K562 (cell line): ENCODE results near the gene NTRK1. TPM values are rescaled to one million over a fixed set of nuclear protein-coding genes. Genes with fewer than 3 reads are reported as not detected.

Experiments
- BACH1 ChIP-seq: fragments of 200-800 bp; sonication (Bioruptor generic); IDR thresholded peaks from 2 replicates; pipeline ENCODE4 v1.6.1; 2016; ENCODE audit warnings: missing genetic modification characterization, missing compliant biosample characterization
- CREBBP ChIP-seq: IDR thresholded peaks from one replicate; pipeline ENCODE4 v1.6.1; 2012; ENCODE audit warnings: low read depth, mild to moderate bottlenecking, control low read depth, inconsistent platforms, low read length
- ELF4 ChIP-seq: fragments of 450-650 bp; formaldehyde crosslinking; IDR thresholded peaks from 2 replicates; pipeline ENCODE4 v1.4.0; 2022; ENCODE audit warnings: missing genetic modification characterization
- ILK ChIP-seq: fragments of 450-650 bp; IDR thresholded peaks from 2 replicates; pipeline ENCODE4 v1.6.1; 2016; ENCODE audit warnings: missing genetic modification characterization, low read depth, mild to moderate bottlenecking, missing compliant biosample characterization, moderate library complexity, borderline replicate concordance
- KDM2B ChIP-seq: fragments of 250-450 bp; sonication (Bioruptor Pico); IDR thresholded peaks from 2 replicates; pipeline ENCODE4 v1.8.0; 2021; ENCODE audit warnings: mild to moderate bottlenecking, moderate library complexity
- KLF16 ChIP-seq: IDR thresholded peaks from 2 replicates; pipeline ENCODE4 v1.6.1; 2016; ENCODE audit warnings: antibody characterized with exemption
- MCM3 ChIP-seq: fragments of 450-650 bp; IDR thresholded peaks from 2 replicates; pipeline ENCODE4 v1.6.1; 2016
- NR2C1 ChIP-seq, 2 experiments: fragments of 450-650 bp; IDR thresholded peaks; 2 replicates each; pipeline ENCODE4 v1.6.1; 2017; ENCODE audit warnings: mild to moderate bottlenecking in 2 of 2, antibody characterized with exemption in 1 of 2, inconsistent platforms in 1 of 2, missing compliant biosample characterization in 1 of 2, missing genetic modification characterization in 1 of 2
- PTTG1 ChIP-seq: fragments of 450-650 bp; IDR thresholded peaks from 2 replicates; pipeline ENCODE4 v1.6.1; 2016; ENCODE audit warnings: low read depth, mild to moderate bottlenecking, missing genetic modification characterization, missing compliant biosample characterization
- SAFB2 ChIP-seq: fragments of 200-400 bp; formaldehyde crosslinking; IDR thresholded peaks from 2 replicates; pipeline ENCODE4 v1.6.1; 2018; ENCODE audit warnings: borderline replicate concordance, low read length, low read depth, moderate library complexity; ENCODE audit not compliant: severe bottlenecking
- XRCC4 ChIP-seq: IDR thresholded peaks from one replicate; pipeline ENCODE4 v1.6.1; 2011; ENCODE audit not compliant: insufficient read depth, insufficient read length; ENCODE audit errors: extremely low read depth
- ZNF133 ChIP-seq: fragments of 250-450 bp; sonication (Bioruptor Pico); IDR thresholded peaks from 2 replicates; pipeline ENCODE4 v1.4.0; 2020; ENCODE audit warnings: mild to moderate bottlenecking
- ZNF324 ChIP-seq: fragments of 250-450 bp; sonication (Bioruptor Pico); IDR thresholded peaks from 2 replicates; pipeline ENCODE4 v1.4.0; 2020; ENCODE audit warnings: mild to moderate bottlenecking
- ZNF408 ChIP-seq: fragments of 250-450 bp; sonication (Bioruptor Pico); IDR thresholded peaks from 2 replicates; pipeline ENCODE4 v1.4.0; 2020; ENCODE audit warnings: low read depth, mild to moderate bottlenecking, moderate library complexity
- ZNF589 ChIP-seq: fragments of 200-800 bp; sonication (Bioruptor generic); IDR thresholded peaks from 2 replicates; pipeline ENCODE4 v1.6.1; 2016; ENCODE audit warnings: low read depth, missing genetic modification characterization, missing compliant biosample characterization
- polyA plus RNA-seq, 8 experiments: library from polyadenylated mRNA; depleted of rRNA in 4 of 8; stranded (reverse) in 5 of 8; unstranded in 3 of 8; fragments of >200 nt; fragmentation: Nextera tagmentation in 2 of 8; fragmentation: Illumina TruSeq in 1 of 8; extraction: Ambion mirVana in 2 of 8; extraction: Trizol in 1 of 8; gene quantifications; 2 replicates each; pipeline versions ENCODE4 v1.2.1 to v1.2.3, GENCODE V29; 2011 to 2014; ENCODE audit warnings: inconsistent platforms in 1 of 8, missing spikeins in 1 of 8
- total RNA-seq, 7 experiments: library from RNA; depleted of rRNA in 6 of 7; stranded (reverse); fragments of >200 nt in 6 of 7; fragmentation: Illumina TruSeq in 2 of 7; extraction: Trizol in 2 of 7; gene quantifications; 2 replicates each; pipeline versions ENCODE4 v1.2.1 to v1.2.3, GENCODE V29; 2011 to 2021; ENCODE audit warnings: low replicate concordance in 1 of 7
- TF ChIP-seq, protein P1 (sequence below): fragments of 250-450 bp; sonication (Bioruptor Pico); IDR thresholded peaks from 2 replicates; pipeline ENCODE4 v1.4.0; 2020; ENCODE audit warnings: mild to moderate bottlenecking, moderate library complexity
- TF ChIP-seq, protein P2 (sequence below): fragments of 450-650 bp; IDR thresholded peaks from 2 replicates; pipeline ENCODE4 v1.6.1; 2016; ENCODE audit warnings: borderline replicate concordance
- TF ChIP-seq, protein P3 (sequence below), 2 experiments: fragments of 450-650 bp; IDR thresholded peaks; 2 replicates each; pipeline ENCODE4 v1.6.1; 2016
- TF ChIP-seq, protein P4 (sequence below), 2 experiments: fragments of 450-650 bp; conservative IDR thresholded peaks; 2 replicates each; pipeline ENCODE4 v1.6.1; 2017; ENCODE audit warnings: mild to moderate bottlenecking in 2 of 2, moderate library complexity in 2 of 2

NTRK1 gene
- total and polyA plus RNA-seq, 9 of the 15 experiments (the other 6 are each of a cell fraction or from before 2014, with no cell fraction given): 0.46 to 30.0 (median 7.9) TPM

GRCh38 chr1:156894711-156895454 lies 34.2 kb downstream of the NTRK1 start (continued):
- no peak for TF ChIP-seq KDM2B (CRISPR knock-in tag)
- TF ChIP-seq, protein P1, sequence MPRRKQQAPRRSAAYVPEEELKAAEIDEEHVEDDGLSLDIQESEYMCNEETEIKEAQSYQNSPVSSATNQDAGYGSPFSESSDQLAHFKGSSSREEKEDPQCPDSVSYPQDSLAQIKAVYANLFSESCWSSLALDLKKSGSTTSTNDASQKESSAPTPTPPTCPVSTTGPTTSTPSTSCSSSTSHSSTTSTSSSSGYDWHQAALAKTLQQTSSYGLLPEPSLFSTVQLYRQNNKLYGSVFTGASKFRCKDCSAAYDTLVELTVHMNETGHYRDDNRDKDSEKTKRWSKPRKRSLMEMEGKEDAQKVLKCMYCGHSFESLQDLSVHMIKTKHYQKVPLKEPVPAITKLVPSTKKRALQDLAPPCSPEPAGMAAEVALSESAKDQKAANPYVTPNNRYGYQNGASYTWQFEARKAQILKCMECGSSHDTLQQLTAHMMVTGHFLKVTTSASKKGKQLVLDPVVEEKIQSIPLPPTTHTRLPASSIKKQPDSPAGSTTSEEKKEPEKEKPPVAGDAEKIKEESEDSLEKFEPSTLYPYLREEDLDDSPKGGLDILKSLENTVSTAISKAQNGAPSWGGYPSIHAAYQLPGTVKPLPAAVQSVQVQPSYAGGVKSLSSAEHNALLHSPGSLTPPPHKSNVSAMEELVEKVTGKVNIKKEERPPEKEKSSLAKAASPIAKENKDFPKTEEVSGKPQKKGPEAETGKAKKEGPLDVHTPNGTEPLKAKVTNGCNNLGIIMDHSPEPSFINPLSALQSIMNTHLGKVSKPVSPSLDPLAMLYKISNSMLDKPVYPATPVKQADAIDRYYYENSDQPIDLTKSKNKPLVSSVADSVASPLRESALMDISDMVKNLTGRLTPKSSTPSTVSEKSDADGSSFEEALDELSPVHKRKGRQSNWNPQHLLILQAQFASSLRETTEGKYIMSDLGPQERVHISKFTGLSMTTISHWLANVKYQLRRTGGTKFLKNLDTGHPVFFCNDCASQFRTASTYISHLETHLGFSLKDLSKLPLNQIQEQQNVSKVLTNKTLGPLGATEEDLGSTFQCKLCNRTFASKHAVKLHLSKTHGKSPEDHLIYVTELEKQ: no peak
- no peak for TF ChIP-seq MCM3
- TF ChIP-seq NR2C1 (IDR thresholded peaks at IDR 0.05): no peak
- peak; percentile 59; the same call in 1 of the 2 replicates for TF ChIP-seq NR2C1 (tag; IDR thresholded peaks at IDR 0.05)
- TF ChIP-seq ZNF133: no peak
- no peak for TF ChIP-seq CREBBP
- TF ChIP-seq XRCC4: no peak
- TF ChIP-seq, protein P2, sequence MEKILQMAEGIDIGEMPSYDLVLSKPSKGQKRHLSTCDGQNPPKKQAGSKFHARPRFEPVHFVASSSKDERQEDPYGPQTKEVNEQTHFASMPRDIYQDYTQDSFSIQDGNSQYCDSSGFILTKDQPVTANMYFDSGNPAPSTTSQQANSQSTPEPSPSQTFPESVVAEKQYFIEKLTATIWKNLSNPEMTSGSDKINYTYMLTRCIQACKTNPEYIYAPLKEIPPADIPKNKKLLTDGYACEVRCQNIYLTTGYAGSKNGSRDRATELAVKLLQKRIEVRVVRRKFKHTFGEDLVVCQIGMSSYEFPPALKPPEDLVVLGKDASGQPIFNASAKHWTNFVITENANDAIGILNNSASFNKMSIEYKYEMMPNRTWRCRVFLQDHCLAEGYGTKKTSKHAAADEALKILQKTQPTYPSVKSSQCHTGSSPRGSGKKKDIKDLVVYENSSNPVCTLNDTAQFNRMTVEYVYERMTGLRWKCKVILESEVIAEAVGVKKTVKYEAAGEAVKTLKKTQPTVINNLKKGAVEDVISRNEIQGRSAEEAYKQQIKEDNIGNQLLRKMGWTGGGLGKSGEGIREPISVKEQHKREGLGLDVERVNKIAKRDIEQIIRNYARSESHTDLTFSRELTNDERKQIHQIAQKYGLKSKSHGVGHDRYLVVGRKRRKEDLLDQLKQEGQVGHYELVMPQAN: no peak
- no peak for TF ChIP-seq ZNF408 (CRISPR knock-in tag)
- no peak for TF ChIP-seq ZNF324 (CRISPR knock-in tag)
- no peak for TF ChIP-seq ILK (tag)
- 0 out of 2 replicates have a peak, but pooled peaks have one; percentile 11 for TF ChIP-seq ZNF589
- peak; percentile 74; the same call in 1 of the 2 replicates for TF ChIP-seq KLF16
- TF ChIP-seq ELF4 (CRISPR knock-in tag): no peak
- TF ChIP-seq, protein P3, sequence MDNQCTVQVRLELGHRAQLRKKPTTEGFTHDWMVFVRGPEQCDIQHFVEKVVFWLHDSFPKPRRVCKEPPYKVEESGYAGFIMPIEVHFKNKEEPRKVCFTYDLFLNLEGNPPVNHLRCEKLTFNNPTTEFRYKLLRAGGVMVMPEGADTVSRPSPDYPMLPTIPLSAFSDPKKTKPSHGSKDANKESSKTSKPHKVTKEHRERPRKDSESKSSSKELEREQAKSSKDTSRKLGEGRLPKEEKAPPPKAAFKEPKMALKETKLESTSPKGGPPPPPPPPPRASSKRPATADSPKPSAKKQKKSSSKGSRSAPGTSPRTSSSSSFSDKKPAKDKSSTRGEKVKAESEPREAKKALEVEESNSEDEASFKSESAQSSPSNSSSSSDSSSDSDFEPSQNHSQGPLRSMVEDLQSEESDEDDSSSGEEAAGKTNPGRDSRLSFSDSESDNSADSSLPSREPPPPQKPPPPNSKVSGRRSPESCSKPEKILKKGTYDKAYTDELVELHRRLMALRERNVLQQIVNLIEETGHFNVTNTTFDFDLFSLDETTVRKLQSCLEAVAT (IDR thresholded peaks at IDR 0.05): no peak
- no peak for TF ChIP-seq SAFB2
- TF ChIP-seq PTTG1 (tag): no peak
- TF ChIP-seq, protein P4, sequence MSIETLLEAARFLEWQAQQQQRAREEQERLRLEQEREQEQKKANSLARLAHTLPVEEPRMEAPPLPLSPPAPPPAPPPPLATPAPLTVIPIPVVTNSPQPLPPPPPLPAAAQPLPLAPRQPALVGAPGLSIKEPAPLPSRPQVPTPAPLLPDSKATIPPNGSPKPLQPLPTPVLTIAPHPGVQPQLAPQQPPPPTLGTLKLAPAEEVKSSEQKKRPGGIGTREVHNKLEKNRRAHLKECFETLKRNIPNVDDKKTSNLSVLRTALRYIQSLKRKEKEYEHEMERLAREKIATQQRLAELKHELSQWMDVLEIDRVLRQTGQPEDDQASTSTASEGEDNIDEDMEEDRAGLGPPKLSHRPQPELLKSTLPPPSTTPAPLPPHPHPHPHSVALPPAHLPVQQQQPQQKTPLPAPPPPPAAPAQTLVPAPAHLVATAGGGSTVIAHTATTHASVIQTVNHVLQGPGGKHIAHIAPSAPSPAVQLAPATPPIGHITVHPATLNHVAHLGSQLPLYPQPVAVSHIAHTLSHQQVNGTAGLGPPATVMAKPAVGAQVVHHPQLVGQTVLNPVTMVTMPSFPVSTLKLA (conservative IDR thresholded peaks at IDR 0.05): 0 out of 4 replicates have a peak, but pooled peaks of 1 of the 2 experiments have one; percentile 44
- TF ChIP-seq BACH1 (tag): no peak
